Neutrophil (primary cell): Measurements from ENCODE around the gene POLD2.

ENCODE experiments used
- H3K27ac ChIP-seq: fragments of 200-600 bp; sonication (generic); 2 replicates; pipeline ENCODE4 v1.5.1; 2016; ENCODE audit warnings: mild to moderate bottlenecking, moderate library complexity
- H3K27me3 ChIP-seq: fragments of 200-600 bp; sonication (generic); 2 replicates; pipeline ENCODE4 v1.6.0; 2016; ENCODE audit warnings: mild to moderate bottlenecking
- H3K36me3 ChIP-seq: fragments of 200-600 bp; sonication (generic); 2 replicates; pipeline ENCODE4 v1.5.1; 2017
- H3K4me1 ChIP-seq, 2 experiments: fragments of 200-600 bp in 1 of 2; sonication (generic) in 1 of 2; 1 replicate in 1 of 2; 2 replicates in 1 of 2; pipeline versions ENCODE4 v1.5.1 to v1.6.1; 2013 to 2016; ENCODE audit warnings: low read depth in 1 of 2, low read length in 1 of 2, mild to moderate bottlenecking in 1 of 2, moderate library complexity in 1 of 2; ENCODE audit not compliant: control insufficient read depth in 1 of 2, insufficient read depth in 1 of 2
- H3K4me3 ChIP-seq, 2 experiments: fragments of 200-600 bp in 1 of 2; sonication (generic) in 1 of 2; 1 replicate in 1 of 2; 2 replicates in 1 of 2; pipeline ENCODE4 v1.5.1; 2013 to 2016; ENCODE audit warnings: low read depth in 1 of 2, low read length in 1 of 2, mild to moderate bottlenecking in 1 of 2, moderate library complexity in 1 of 2
- H3K9me3 ChIP-seq: fragments of 200-600 bp; sonication (generic); 2 replicates; pipeline ENCODE4 v1.5.1; 2016
- CTCF ChIP-seq: fragments of 200-600 bp; sonication (generic); IDR thresholded peaks from 2 replicates; pipeline ENCODE4 v1.5.1; 2016; ENCODE audit warnings: antibody characterized with exemption

The POLD2 gene

GRCh38 chr7:44082541-44083207, 40.7 kb downstream of the POLD2 start:
- peak overlapping the region; percentile 75 to 86 for H3K4me3 ChIP-seq
- no peaks in the 10 kb centered on the region for H3K9me3 ChIP-seq
- H3K4me1 ChIP-seq, result peaks cover 19 to 21% of the 10 kb centered on the region in 2 experiments
- H3K27me3 ChIP-seq, result no peaks in the 10 kb centered on the region
- TF ChIP-seq CTCF, result no peak
- peaks cover 31% of the 10 kb centered on the region for H3K36me3 ChIP-seq
- H3K27ac ChIP-seq, result peak overlapping the region; percentile 99

- TF ChIP-seq CTCF, result no peak
- H3K36me3 ChIP-seq, result peaks cover 45% of the 10 kb centered on the region
- no peaks in the 10 kb centered on the region for H3K27me3 ChIP-seq
- peak overlapping the region; percentile 99 for H3K27ac ChIP-seq
- peak overlapping the region; percentile 80 to 86 for H3K4me3 ChIP-seq
- H3K9me3 ChIP-seq, result no peaks in the 10 kb centered on the region
- peaks cover 19 to 21% of the 10 kb centered on the region in 2 experiments for H3K4me1 ChIP-seq
Observed at GRCh38 chr7:44081266-44081748, 42.0 kb downstream of the POLD2 start.

GRCh38 chr7:44080686-44081265, 42.6 kb downstream of the POLD2 start:
- peak overlapping the region; percentile 80 to 86 for H3K4me3 ChIP-seq
- peaks cover 50% of the 10 kb centered on the region for H3K36me3 ChIP-seq
- peak overlapping the region; percentile 99 for H3K27ac ChIP-seq
- H3K4me1 ChIP-seq, result peaks cover 19 to 21% of the 10 kb centered on the region in 2 experiments
- TF ChIP-seq CTCF, result no peak
- H3K27me3 ChIP-seq, result no peaks in the 10 kb centered on the region
- H3K9me3 ChIP-seq, result no peaks in the 10 kb centered on the region

GRCh38 chr7:44080118-44080517, 43.2 kb downstream of the POLD2 start:
- Histone ChIP-seq H3K27ac (no peak overlapping the region), H3K36me3 (peaks cover 56% of the 10 kb centered on the region), H3K27me3 (no peaks in the 10 kb centered on the region), H3K4me1 (peaks cover 24 to 25% of the 10 kb centered on the region in 2 experiments), H3K4me3 (no peak overlapping the region), H3K9me3 (no peaks in the 10 kb centered on the region)
- TF ChIP-seq CTCF, result no peak

GRCh38 chr7:44079331-44080021, 43.9 kb downstream of the POLD2 start:
- Histone ChIP-seq H3K27me3 (no peaks in the 10 kb centered on the region), H3K36me3 (peaks cover 59% of the 10 kb centered on the region), H3K4me3 (no peak overlapping the region), H3K9me3 (no peaks in the 10 kb centered on the region), H3K27ac (no peak overlapping the region), H3K4me1 (peaks cover 30 to 31% of the 10 kb centered on the region in 2 experiments)
- no peak for TF ChIP-seq CTCF
